Astrocyte of the hippocampus (primary cell): Measurements from ENCODE around the gene GATAD2A.
A peak's percentile ranks its signal among the peaks of the same experiment; 100 is the strongest.

Experiments used
- DNase-seq: peaks from one replicate; pipeline ENCODE4 v3.0.0; 2011; ENCODE audit warnings: low read depth, low spot score

Gene GATAD2A

GRCh38 chr19:19420570-19421298 is 15.3 kb downstream of the GATAD2A start:
- DNase-seq = peak; percentile 75

GRCh38 chr19:19421299-19421696 is 15.8 kb downstream of the GATAD2A start:
- no peak for DNase-seq

GRCh38 chr19:19422156-19422555 is 16.7 kb downstream of the GATAD2A start:
- DNase-seq = no peak

- peak; percentile 82 for DNase-seq
Observed at GRCh38 chr19:19423322-19423721, 17.8 kb downstream of the GATAD2A start.

- no peak for DNase-seq
Observed at GRCh38 chr19:19425170-19425875, 19.8 kb downstream of the GATAD2A start.

- DNase-seq = no peak
Observed at GRCh38 chr19:19426216-19426615, 20.7 kb downstream of the GATAD2A start.

- no peak for DNase-seq
Observed at GRCh38 chr19:19426799-19427198, 21.3 kb downstream of the GATAD2A start.

GRCh38 chr19:19427302-19427701 is 21.8 kb downstream of the GATAD2A start:
- DNase-seq = no peak

GRCh38 chr19:19427944-19428343 is 22.5 kb downstream of the GATAD2A start:
- no peak for DNase-seq

- DNase-seq = no peak
Observed at GRCh38 chr19:19428746-19429145, 23.3 kb downstream of the GATAD2A start.

- DNase-seq = no peak
Observed at GRCh38 chr19:19429361-19429760, 23.9 kb downstream of the GATAD2A start.

- no peak for DNase-seq
Observed at GRCh38 chr19:19432732-19433131, 27.3 kb downstream of the GATAD2A start.

GRCh38 chr19:19433666-19434213 is 28.3 kb downstream of the GATAD2A start:
- no peak for DNase-seq

GRCh38 chr19:19434483-19435045 is 29.1 kb downstream of the GATAD2A start:
- no peak for DNase-seq

GRCh38 chr19:19436137-19436691 is 30.7 kb downstream of the GATAD2A start:
- no peak for DNase-seq

- no peak for DNase-seq
Observed at GRCh38 chr19:19438366-19439175, 33.1 kb downstream of the GATAD2A start.

- DNase-seq = no peak
Observed at GRCh38 chr19:19439176-19439482, 33.7 kb downstream of the GATAD2A start.

GRCh38 chr19:19443283-19443682 is 37.8 kb downstream of the GATAD2A start:
- DNase-seq = no peak

- no peak for DNase-seq
Observed at GRCh38 chr19:19443902-19444680, 38.6 kb downstream of the GATAD2A start.

GRCh38 chr19:19444681-19445155 is 39.2 kb downstream of the GATAD2A start:
- DNase-seq = no peak

GRCh38 chr19:19445288-19445687 is 39.8 kb downstream of the GATAD2A start:
- no peak for DNase-seq
